ENCODE measurements around the gene TFEC. TPM values are rescaled to one million over a fixed set of nuclear protein-coding genes. Genes with fewer than 3 reads are reported as not detected.

Gene TFEC
- total and polyA plus RNA-seq, 2 experiments from 2014 or later, result not detected

GRCh38 chr7:115975766-115976165 is 54.8 kb downstream of the TFEC start (continued):
- no peak for TF ChIP-seq ETS1 (IDR thresholded peaks at IDR 0.05)
- TF ChIP-seq NANOG (IDR thresholded peaks at IDR 0.05; ENCODE audit: borderline replicate concordance), result no peak

- no peak for ATAC-seq
- Mint-ChIP-seq H3K27me3 (ENCODE audit: insufficient read depth, low read depth, poor library complexity) (no peaks in the 10 kb centered on the region), H3K27ac (no peak overlapping the region), H3K4me3 (no peak overlapping the region), H3K9me3 (no peaks in the 10 kb centered on the region), H3K4me1 (peaks cover 12% of the 10 kb centered on the region; the same call in 2 of the 3 replicates), H3K36me3 (ENCODE audit: low read depth) (no peaks in the 10 kb centered on the region)
- Histone ChIP-seq H3K27me3 (ENCODE audit: insufficient read depth) (no peaks in the 10 kb centered on the region), H3K4me3 (no peak overlapping the region), H3K36me3 (ENCODE audit: insufficient read depth) (no peaks in the 10 kb centered on the region), H3K27ac (ENCODE audit: low read depth) (no peak overlapping the region), H4K20me1 (replicated peaks; ENCODE audit: insufficient read depth) (no peaks in the 10 kb centered on the region), H3K79me2 (replicated peaks; ENCODE audit: insufficient read depth) (no peaks in the 10 kb centered on the region), H2AFZ (no peak overlapping the region), H3F3A (replicated peaks; ENCODE audit: low read depth) (no peaks in the 10 kb centered on the region), H3K4me2 (no peak overlapping the region), H3K9me2 (ENCODE audit: insufficient read depth) (no peaks in the 10 kb centered on the region), H3K4me1 (ENCODE audit: insufficient read depth) (peaks cover 10% of the 10 kb centered on the region; the same call in 1 of the 2 replicates)
- DNase-seq (ENCODE audit: low spot score), result no peak
- TF ChIP-seq POLR2AphosphoS5 (IDR thresholded peaks at IDR 0.05; ENCODE audit: low read depth), result no peak
- no peak for TF ChIP-seq JUNB (IDR thresholded peaks at IDR 0.05; ENCODE audit: unreplicated experiment)
These were observed 57.2 kb downstream of the TFEC start for GRCh38 chr7:115973406-115973805.

GRCh38 chr7:115971506-115971905 is 59.1 kb downstream of the TFEC start:
- Mint-ChIP-seq H3K27me3 (ENCODE audit: insufficient read depth, low read depth, poor library complexity) (no peaks in the 10 kb centered on the region), H3K27ac (no peak overlapping the region), H3K36me3 (ENCODE audit: low read depth) (no peaks in the 10 kb centered on the region), H3K4me3 (no peak overlapping the region), H3K4me1 (peaks cover 12% of the 10 kb centered on the region; the same call in 2 of the 3 replicates), H3K9me3 (no peaks in the 10 kb centered on the region)
- DNase-seq (ENCODE audit: low spot score) (no peak), ATAC-seq (no peak)
- no peaks in the 10 kb centered on the region for H4K20me1 ChIP-seq (replicated peaks; ENCODE audit: insufficient read depth)
- no peaks in the 10 kb centered on the region for H3F3A ChIP-seq (replicated peaks; ENCODE audit: low read depth)
- peaks cover 10% of the 10 kb centered on the region; the same call in 1 of the 2 replicates for H3K4me1 ChIP-seq (ENCODE audit: insufficient read depth)
- no peaks in the 10 kb centered on the region for H3K79me2 ChIP-seq (replicated peaks; ENCODE audit: insufficient read depth)
- H2AFZ ChIP-seq, result peak overlapping the region; percentile 54
- H3K4me3 ChIP-seq, result no peak overlapping the region
- H3K27me3 ChIP-seq (ENCODE audit: insufficient read depth), result no peaks in the 10 kb centered on the region
- TF ChIP-seq EZH2 (IDR thresholded peaks at IDR 0.05; ENCODE audit: low read depth, unreplicated experiment) (no peak), JUNB (IDR thresholded peaks at IDR 0.05; ENCODE audit: unreplicated experiment) (no peak), CREB1 (CRISPR knock-in tag; IDR thresholded peaks at IDR 0.05; ENCODE audit: low read depth) (no peak), STAT1 (IDR thresholded peaks at IDR 0.05; ENCODE audit: unreplicated experiment) (no peak), EZH2phosphoT487 (IDR thresholded peaks at IDR 0.05; ENCODE audit: unreplicated experiment) (no peak), REST (IDR thresholded peaks at IDR 0.05; ENCODE audit: unreplicated experiment) (no peak), POLR2AphosphoS5 (IDR thresholded peaks at IDR 0.05; ENCODE audit: low read depth) (no peak), ETS1 (IDR thresholded peaks at IDR 0.05) (no peak), ZNF331 (CRISPR knock-in tag; IDR thresholded peaks at IDR 0.05; ENCODE audit: low read depth) (no peak), NANOG (IDR thresholded peaks at IDR 0.05; ENCODE audit: borderline replicate concordance) (no peak), CTCF (conservative IDR thresholded peaks at IDR 0.05; ENCODE audit: low read depth in 2 of 2) (no peak)
- no peak overlapping the region for H3K27ac ChIP-seq (ENCODE audit: low read depth)
- no peak overlapping the region for H3K4me2 ChIP-seq
- no peaks in the 10 kb centered on the region for H3K36me3 ChIP-seq (ENCODE audit: insufficient read depth)
- no peaks in the 10 kb centered on the region for H3K9me2 ChIP-seq (ENCODE audit: insufficient read depth)

Data from GM23338 (cell line).